T-cell (primary cell): ENCODE data around the gene CNTN5. TPM values are rescaled to one million over a fixed set of nuclear protein-coding genes. Genes with fewer than 3 reads are reported as not detected.

Experiments
- ATAC-seq, 4 experiments: fragments of 200-7000 bp in 3 of 4; fragments of 150-1000 bp in 1 of 4; cut with Tn5 transposase; replicated peaks in 1 of 4; 1 replicate in 3 of 4; 2 replicates in 1 of 4; pipeline ENCODE4 v1.10.0; 2021; ENCODE audit warnings: moderate library complexity in 3 of 4, mild to moderate bottlenecking in 2 of 4, moderate number of reproducible peaks in 1 of 4
- CTCF ChIA-PET, 2 donors: fragments of 300-600 bp; sonication (Branson Sonifier 250); formaldehyde crosslinking; loops; one replicate each; lab custom pipeline; 2022; ENCODE audit warnings: antibody characterized with exemption in 2 of 2; lab: Charles Lee
- POLR2A ChIA-PET, 2 donors: fragments of 300-600 bp; sonication (Branson Sonifier 250); formaldehyde crosslinking; loops; one replicate each; lab custom pipeline; 2022; ENCODE audit warnings: antibody characterized with exemption in 2 of 2; lab: Charles Lee
- DNase-seq, 35 experiments: peaks; one replicate each; pipeline versions ENCODE4 v3.0.0 to v3.0.0-alpha.2; 2013 to 2023
- H3K27ac ChIP-seq: one replicate; pipeline ENCODE4 v1.5.1; 2013; ENCODE audit warnings: low read length
- H3K27me3 ChIP-seq, 2 experiments: replicated peaks in 1 of 2; 1 replicate in 1 of 2; 2 replicates in 1 of 2; pipeline versions ENCODE4 v1.6.1 to v1.7.0; 2013; ENCODE audit warnings: low read length in 1 of 2, mixed read lengths in 1 of 2; ENCODE audit not compliant: control insufficient read depth in 2 of 2, insufficient read depth in 2 of 2; ENCODE audit errors: extremely low read depth in 1 of 2
- H3K36me3 ChIP-seq, 2 donors: 1 replicate in 1 of 2; 2 replicates in 1 of 2; pipeline versions ENCODE4 v1.6.1 to v1.7.0; 2013; ENCODE audit warnings: low read length in 1 of 2; ENCODE audit not compliant: control insufficient read depth in 2 of 2, insufficient read depth in 1 of 2; ENCODE audit errors: extremely low read depth in 1 of 2
- H3K4me1 ChIP-seq, 2 experiments: 1 replicate in 1 of 2; 2 replicates in 1 of 2; pipeline versions ENCODE4 v1.6.1 to v1.7.0; 2013; ENCODE audit warnings: low read length in 2 of 2, mixed read lengths in 1 of 2; ENCODE audit not compliant: insufficient read depth in 2 of 2, control insufficient read depth in 1 of 2; ENCODE audit errors: extremely low read depth in 1 of 2
- H3K4me3 ChIP-seq, 2 donors: 1 replicate in 1 of 2; 2 replicates in 1 of 2; pipeline versions ENCODE4 v1.5.1 to v1.7.0; 2013; ENCODE audit warnings: mild to moderate bottlenecking in 2 of 2, low read length in 1 of 2, moderate library complexity in 1 of 2; ENCODE audit not compliant: control insufficient read depth in 1 of 2; ENCODE audit errors: extremely low read depth in 1 of 2
- H3K9me3 ChIP-seq: 2 replicates; pipeline ENCODE4 v1.7.0; 2013
- H3K27ac Mint-ChIP-seq, 2 donors: one replicate each; pipeline ENCODE4 v1.8.0; 2020 to 2021; ENCODE audit warnings: mild to moderate bottlenecking in 2 of 2, mixed read lengths in 2 of 2
- H3K27me3 Mint-ChIP-seq, 2 donors: one replicate each; pipeline ENCODE4 v1.8.0; 2021 to 2022; ENCODE audit warnings: mixed read lengths in 2 of 2
- H3K36me3 Mint-ChIP-seq: one replicate; pipeline ENCODE4 v1.8.0; 2021; ENCODE audit warnings: mixed read lengths
- H3K4me1 Mint-ChIP-seq, 3 donors: one replicate each; pipeline ENCODE4 v1.8.0; 2020 to 2022; ENCODE audit warnings: mixed read lengths in 3 of 3, mild to moderate bottlenecking in 1 of 3
- H3K4me3 Mint-ChIP-seq, 3 donors: one replicate each; pipeline ENCODE4 v1.8.0; 2020 to 2022; ENCODE audit warnings: mild to moderate bottlenecking in 3 of 3, mixed read lengths in 3 of 3, moderate library complexity in 3 of 3
- H3K9me3 Mint-ChIP-seq, 3 donors: one replicate each; pipeline ENCODE4 v1.8.0; 2020 to 2022; ENCODE audit warnings: mixed read lengths in 3 of 3
- WGBS: methylation state at CpG from one replicate; pipeline ENCODE4 v1.1.5; 2013; ENCODE audit warnings: missing lambda C conversion rate; ENCODE audit not compliant: insufficient coverage; 5-methylcytosine and 5-hydroxymethylcytosine counted together
- total RNA-seq, 35 experiments: library from RNA in 6 of 35; stranded (reverse) in 6 of 35; fragments of 120-200 nt in 1 of 35; gene quantifications; one replicate each; pipeline versions ENCODE4 v1.2.1 to v1.2.4 and lab custom pipeline; 2013 to 2026

CNTN5 gene
- total RNA-seq, 5 donors from 2014 or later (not counting 1 experiment from before 2014, with no cell fraction given) = not detected

DNA sequence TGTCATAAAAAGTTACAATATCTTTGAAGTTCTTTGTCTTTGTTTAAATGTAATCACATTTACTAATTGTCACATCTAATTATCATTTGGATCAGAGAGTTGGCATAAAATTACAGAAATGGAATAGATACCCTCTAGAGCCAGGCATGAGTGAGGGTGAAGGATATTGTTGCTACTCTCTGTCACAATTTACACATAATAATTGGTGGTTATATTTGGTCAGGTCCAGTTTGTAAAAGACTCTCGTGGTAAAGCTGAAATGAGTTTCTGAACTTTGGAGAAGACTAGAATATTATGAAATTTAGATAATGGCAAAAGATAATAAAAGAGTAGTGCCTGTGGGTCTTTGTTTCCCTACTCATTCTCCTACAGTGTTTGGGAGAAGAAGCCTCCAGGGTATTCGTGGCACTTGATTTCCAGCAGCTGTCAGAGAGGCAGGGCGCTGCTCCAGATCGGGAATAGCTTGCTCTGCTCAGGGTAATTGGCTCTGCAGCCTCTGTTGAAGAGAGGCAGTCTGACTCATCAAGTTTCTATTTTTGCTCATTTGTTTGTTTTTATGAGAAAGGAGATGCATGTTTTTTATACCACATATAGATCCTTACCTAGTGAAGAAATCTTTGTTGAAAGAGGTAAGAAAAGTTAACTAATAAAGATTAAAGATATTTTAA, 349.9 kb downstream of the CNTN5 start:
- no peaks in the 10 kb centered on the region for H3K9me3 ChIP-seq
- H3K36me3 ChIP-seq = no peaks in the 10 kb centered on the region
- no peaks in the 10 kb centered on the region for H3K4me1 ChIP-seq
- WGBS = no CpG with 5 or more reads among the region's 4 CpGs
- Mint-ChIP-seq H3K4me3 (no peak overlapping the region), H3K27ac (no peak overlapping the region), H3K9me3 (peaks cover 0 to 17% (median 9%) of the 10 kb centered on the region in 3 donors), H3K27me3 (no peaks in the 10 kb centered on the region), H3K36me3 (no peaks in the 10 kb centered on the region), H3K4me1 (no peaks in the 10 kb centered on the region)
- ChIA-PET POLR2A (no interaction called here), CTCF (no interaction called here)
- no peak overlapping the region for H3K27ac ChIP-seq
- no peak overlapping the region for H3K4me3 ChIP-seq
- no peak for ATAC-seq
- H3K27me3 ChIP-seq = no peaks in the 10 kb centered on the region
- no peak for DNase-seq

DNA sequence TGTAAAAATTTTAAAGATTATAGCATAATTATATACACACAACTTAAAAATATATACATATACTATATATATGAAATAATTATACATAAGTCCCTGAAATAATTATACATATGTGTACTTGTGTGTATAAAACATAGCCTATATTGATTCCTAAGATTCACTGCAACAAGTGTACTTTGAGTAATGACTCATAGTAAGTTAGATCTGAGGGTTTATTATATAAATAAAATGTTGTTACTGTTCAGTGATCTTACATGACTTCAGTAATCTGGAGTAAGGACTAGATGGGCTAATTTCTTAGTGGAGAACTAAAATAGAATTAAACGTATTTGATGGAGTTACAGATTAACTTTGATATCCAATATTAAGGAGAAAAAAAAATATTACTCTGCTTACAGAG, 350.5 kb downstream of the CNTN5 start:
- H3K4me3 ChIP-seq = no peak overlapping the region
- Mint-ChIP-seq H3K36me3 (no peaks in the 10 kb centered on the region), H3K27ac (no peak overlapping the region), H3K4me1 (no peaks in the 10 kb centered on the region), H3K9me3 (peaks cover 0 to 14% (median 9%) of the 10 kb centered on the region in 3 donors), H3K27me3 (no peaks in the 10 kb centered on the region), H3K4me3 (no peak overlapping the region)
- ChIA-PET POLR2A (no interaction called here), CTCF (no interaction called here)
- WGBS = no CpG with 5 or more reads among the region's 1 CpG
- ATAC-seq (no peak), DNase-seq (no peak)
- H3K36me3 ChIP-seq = no peaks in the 10 kb centered on the region
- no peaks in the 10 kb centered on the region for H3K27me3 ChIP-seq
- no peaks in the 10 kb centered on the region for H3K9me3 ChIP-seq
- H3K27ac ChIP-seq = no peak overlapping the region
- no peaks in the 10 kb centered on the region for H3K4me1 ChIP-seq

DNA sequence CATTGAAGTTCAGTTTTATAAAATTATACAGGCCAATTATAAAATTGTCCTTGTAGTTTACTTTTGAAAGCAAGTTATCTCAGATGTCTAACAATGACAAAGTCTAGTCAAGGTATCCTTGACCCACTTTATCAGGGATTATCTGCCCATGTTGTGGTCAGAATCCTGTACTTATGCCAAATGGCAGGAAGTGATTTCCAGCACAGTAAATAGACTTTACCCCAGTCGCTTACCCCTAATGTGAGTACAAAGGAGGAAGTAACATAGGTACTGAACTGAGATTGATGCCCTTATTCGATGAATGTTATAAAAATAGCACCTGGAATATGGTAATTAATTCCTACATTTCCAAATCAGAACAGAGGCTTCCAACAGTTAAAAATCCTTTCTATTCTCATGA, 355.7 kb downstream of the CNTN5 start:
- Mint-ChIP-seq H3K4me1 (no peaks in the 10 kb centered on the region), H3K27me3 (no peaks in the 10 kb centered on the region), H3K4me3 (no peak overlapping the region), H3K27ac (no peak overlapping the region), H3K36me3 (no peaks in the 10 kb centered on the region), H3K9me3 (peaks cover 0 to 8% (median 5%) of the 10 kb centered on the region in 3 donors)
- Histone ChIP-seq H3K27me3 (no peaks in the 10 kb centered on the region), H3K27ac (no peak overlapping the region), H3K4me3 (no peak overlapping the region), H3K36me3 (no peaks in the 10 kb centered on the region), H3K4me1 (no peaks in the 10 kb centered on the region), H3K9me3 (no peaks in the 10 kb centered on the region)
- WGBS = no CpG with 5 or more reads among the region's 2 CpGs
- ChIA-PET CTCF (no interaction called here), POLR2A (no interaction called here)
- no peak for DNase-seq
- ATAC-seq = no peak

DNA sequence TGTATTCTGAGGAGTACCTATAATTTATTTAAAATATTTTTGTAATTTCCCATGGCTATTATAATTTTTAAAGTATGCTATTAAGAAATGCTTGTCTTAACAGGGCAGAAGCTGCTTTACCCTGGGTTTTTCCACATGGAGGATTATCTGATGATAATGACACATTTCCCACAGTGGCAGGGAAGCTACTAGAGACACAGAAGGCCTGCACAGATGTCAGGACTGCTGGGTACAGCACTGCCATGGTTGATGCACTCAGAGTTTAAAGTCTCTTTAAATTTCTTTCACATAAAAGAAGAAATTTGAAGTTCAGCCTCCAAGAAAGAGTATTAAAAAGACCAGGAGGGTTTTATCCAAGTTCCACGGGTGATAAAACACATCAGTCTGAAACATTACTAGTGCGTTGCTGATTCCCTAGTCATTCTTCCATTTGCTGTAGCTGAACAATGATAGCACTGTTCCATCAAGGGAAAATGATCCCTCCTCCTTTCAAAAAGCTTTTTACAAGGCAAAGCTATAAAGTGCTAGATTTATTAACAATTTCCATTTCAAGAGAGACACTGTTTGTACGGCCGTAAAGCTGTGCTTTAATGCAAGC, 363.0 kb downstream of the CNTN5 start:
- Mint-ChIP-seq H3K9me3 (peaks cover 0 to 12% (median 8%) of the 10 kb centered on the region in 3 donors), H3K4me1 (no peaks in the 10 kb centered on the region), H3K27ac (no peak overlapping the region), H3K27me3 (no peaks in the 10 kb centered on the region), H3K4me3 (no peak overlapping the region), H3K36me3 (no peaks in the 10 kb centered on the region)
- CTCF ChIA-PET = no interaction called here
- no peaks in the 10 kb centered on the region for H3K4me1 ChIP-seq
- H3K36me3 ChIP-seq = no peaks in the 10 kb centered on the region
- no peak overlapping the region for H3K4me3 ChIP-seq
- H3K27ac ChIP-seq = no peak overlapping the region
- H3K9me3 ChIP-seq = no peaks in the 10 kb centered on the region
- 86% methylated on average over 2 of the region's 4 CpGs for WGBS
- ATAC-seq = no peak
- DNase-seq = no peak
- POLR2A ChIA-PET = no interaction called here
- H3K27me3 ChIP-seq = no peaks in the 10 kb centered on the region

DNA sequence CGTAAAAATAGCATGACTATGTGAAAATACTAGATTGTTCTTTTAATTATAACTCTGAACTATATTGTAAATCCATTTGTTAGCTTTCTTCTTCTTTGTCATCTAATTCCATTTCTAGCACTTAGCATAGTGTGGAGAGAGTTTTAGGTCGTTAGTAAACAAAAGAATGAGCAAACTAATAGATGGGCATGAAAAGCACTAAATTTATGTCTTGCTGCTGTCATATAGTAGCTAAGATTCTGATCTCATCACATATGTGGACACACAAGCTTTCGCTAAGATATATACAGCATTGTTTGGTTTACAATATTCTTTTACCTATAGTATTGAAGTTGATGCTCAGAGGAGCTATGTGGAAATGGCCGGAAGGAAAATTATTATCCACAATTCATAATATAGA, 370.5 kb downstream of the CNTN5 start:
- H3K9me3 Mint-ChIP-seq = peaks cover 0 to 4% (median 2%) of the 10 kb centered on the region in 3 donors
- POLR2A ChIA-PET = no interaction called here
- Histone ChIP-seq H3K4me1 (no peaks in the 10 kb centered on the region), H3K27ac (no peak overlapping the region), H3K9me3 (no peaks in the 10 kb centered on the region), H3K27me3 (no peaks in the 10 kb centered on the region), H3K36me3 (no peaks in the 10 kb centered on the region), H3K4me3 (no peak overlapping the region)
- no peaks in the 10 kb centered on the region for H3K36me3 Mint-ChIP-seq
- no peak overlapping the region for H3K27ac Mint-ChIP-seq
- DNase-seq (no peak), ATAC-seq (no peak)
- WGBS = no CpG with 5 or more reads among the region's 4 CpGs
- H3K4me3 Mint-ChIP-seq = no peak overlapping the region
- no peaks in the 10 kb centered on the region for H3K27me3 Mint-ChIP-seq
- CTCF ChIA-PET = no interaction called here
- H3K4me1 Mint-ChIP-seq = no peaks in the 10 kb centered on the region

DNA sequence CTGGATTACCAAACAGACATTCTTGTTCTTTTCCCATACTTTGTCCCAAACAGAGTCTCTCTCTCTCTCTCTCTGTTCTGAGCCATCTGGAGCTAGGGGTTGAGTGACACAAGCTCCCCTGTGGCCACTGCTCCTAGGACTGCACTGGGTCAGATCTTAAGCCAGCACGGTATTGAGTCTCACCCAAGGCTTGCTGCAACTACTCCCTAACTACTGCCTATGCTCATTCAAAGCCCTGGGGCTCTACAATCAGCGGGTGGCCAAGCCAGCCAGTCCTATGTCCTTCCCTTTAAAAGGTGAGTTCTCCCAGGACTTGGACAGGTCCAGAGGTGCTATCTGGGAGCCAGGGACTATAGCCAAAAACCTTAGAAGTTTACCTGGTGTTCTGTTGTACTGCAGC, 385.6 kb downstream of the CNTN5 start:
- H3K4me3 ChIP-seq = no peak overlapping the region
- no peaks in the 10 kb centered on the region for H3K36me3 ChIP-seq
- Mint-ChIP-seq H3K9me3 (peaks cover 10 to 45% (median 12%) of the 10 kb centered on the region in 3 donors), H3K4me3 (no peak overlapping the region), H3K27ac (no peak overlapping the region), H3K36me3 (no peaks in the 10 kb centered on the region), H3K27me3 (no peaks in the 10 kb centered on the region), H3K4me1 (no peaks in the 10 kb centered on the region)
- no peak overlapping the region for H3K27ac ChIP-seq
- 25% methylated on average over 2 of the region's 2 CpGs for WGBS
- no peaks in the 10 kb centered on the region for H3K27me3 ChIP-seq
- no peak for ATAC-seq
- DNase-seq = no peak
- ChIA-PET POLR2A (interaction anchor here in 1 of 2 donors (0.5 kb wide), 1 partner anchor 784 kb away, joined by 3 read pairs; no protein-coding TSS in a partner anchor), CTCF (no interaction called here)
- no peaks in the 10 kb centered on the region for H3K4me1 ChIP-seq
- no peaks in the 10 kb centered on the region for H3K9me3 ChIP-seq
